NCI-H748 (cell line): ENCODE results near the gene C19orf12.

Experiments used
- DNase-seq: peaks from one replicate; lab custom pipeline; 2025; ENCODE audit not compliant: unreplicated experiment; lab: John Stamatoyannopoulos, UW

C19orf12 gene

DNA sequence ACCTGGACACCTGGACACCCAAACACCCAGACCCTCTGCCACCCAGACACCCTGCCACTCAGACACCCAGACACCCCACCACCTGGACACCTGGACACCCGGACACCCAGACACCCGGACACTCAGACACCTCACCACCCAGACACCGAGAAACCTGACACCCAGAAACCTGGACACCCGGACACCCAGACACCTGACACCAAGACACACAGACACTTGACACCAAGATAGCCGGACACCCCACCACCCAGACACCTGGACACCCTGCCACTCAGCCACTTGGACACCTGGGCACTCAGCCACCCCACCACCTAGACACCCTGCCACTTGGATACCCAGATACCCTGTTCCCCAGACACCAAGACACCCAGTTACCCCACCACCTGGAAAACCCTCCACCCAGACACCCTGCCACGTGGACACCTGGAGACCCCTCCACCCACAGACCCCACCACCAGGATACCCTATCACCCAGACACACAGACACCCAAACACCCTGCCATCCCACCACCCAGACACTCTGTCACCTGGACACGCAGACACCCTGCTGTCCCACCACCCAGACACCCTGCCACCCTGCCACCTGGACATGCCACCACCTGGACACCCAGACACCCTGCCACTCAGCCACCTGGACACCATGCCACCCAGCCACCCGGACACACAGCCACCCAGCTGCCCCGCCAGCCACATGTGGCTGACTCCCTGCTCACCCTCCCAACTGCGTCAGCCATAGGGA lies 17.4 kb downstream of the C19orf12 start:
- DNase-seq: no peak

- DNase-seq: no peak
These were observed 18.6 kb downstream of the C19orf12 start for GRCh38 chr19:29696565-29696846.

GRCh38 chr19:29695765-29696564 lies 19.1 kb downstream of the C19orf12 start:
- DNase-seq: no peak

DNA sequence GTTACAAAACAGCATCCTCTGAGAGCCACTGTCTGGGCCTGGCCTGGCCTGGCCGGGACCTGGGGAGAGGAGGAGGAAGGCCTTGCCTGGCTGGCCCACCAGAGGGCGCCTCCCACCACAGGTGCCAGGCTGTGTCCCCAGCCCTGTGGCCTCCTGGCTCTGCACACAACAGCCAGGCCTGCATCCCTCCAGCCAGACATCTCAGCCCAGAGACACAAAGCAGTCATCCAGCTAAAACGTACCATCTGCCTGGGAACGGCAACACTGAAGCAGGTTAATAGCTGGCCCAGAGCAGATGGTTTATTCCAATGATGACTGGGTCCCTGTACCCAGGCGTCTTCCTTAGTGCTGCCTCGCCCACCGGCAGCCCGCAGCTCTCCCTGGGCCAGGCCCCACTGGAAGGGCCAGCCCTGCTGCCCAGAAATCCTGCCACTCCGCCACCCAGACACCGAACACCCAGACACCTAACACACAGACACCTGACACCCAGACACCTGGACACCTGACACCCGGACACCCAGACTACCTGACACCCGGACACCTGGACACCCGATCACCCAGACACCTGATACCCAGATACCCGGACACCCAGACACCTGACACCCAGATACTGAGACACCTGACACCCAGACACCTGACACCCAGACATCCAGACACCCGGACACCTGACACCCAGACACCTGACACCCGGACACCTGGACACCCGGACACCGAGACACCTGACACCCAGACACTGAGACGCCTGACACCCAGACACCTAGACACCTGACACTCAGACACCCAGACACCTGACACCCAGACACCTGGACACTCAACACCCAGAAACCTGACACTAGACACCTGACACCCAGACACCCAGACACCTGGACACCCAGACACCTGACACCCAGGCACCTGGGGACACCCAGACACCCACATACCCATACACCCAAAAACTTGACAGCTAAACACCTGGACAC lies 20.1 kb downstream of the C19orf12 start:
- DNase-seq: peak; percentile 55

DNA sequence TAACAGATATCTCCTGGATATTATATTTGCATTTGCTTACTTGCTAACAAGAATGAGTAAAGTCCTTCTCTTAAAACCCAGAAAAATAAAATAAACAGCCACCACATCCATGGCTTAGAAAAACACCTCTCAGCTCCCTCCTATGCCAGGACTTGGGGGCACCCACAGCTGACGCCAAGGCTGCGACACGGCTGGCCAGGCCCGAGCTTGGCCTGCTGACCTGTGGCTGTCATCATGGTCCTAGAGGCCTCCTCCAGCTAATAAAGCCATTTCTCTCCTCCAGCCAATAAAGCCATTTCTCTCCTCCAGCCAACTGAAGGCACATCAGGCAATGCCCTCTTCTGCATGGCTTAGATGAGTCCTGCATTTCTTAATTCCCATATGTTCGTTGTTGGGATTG lies 20.9 kb downstream of the C19orf12 start:
- DNase-seq: no peak

- DNase-seq: peak; percentile 36
These were observed 24.2 kb downstream of the C19orf12 start for GRCh38 chr19:29690842-29691241.

DNA sequence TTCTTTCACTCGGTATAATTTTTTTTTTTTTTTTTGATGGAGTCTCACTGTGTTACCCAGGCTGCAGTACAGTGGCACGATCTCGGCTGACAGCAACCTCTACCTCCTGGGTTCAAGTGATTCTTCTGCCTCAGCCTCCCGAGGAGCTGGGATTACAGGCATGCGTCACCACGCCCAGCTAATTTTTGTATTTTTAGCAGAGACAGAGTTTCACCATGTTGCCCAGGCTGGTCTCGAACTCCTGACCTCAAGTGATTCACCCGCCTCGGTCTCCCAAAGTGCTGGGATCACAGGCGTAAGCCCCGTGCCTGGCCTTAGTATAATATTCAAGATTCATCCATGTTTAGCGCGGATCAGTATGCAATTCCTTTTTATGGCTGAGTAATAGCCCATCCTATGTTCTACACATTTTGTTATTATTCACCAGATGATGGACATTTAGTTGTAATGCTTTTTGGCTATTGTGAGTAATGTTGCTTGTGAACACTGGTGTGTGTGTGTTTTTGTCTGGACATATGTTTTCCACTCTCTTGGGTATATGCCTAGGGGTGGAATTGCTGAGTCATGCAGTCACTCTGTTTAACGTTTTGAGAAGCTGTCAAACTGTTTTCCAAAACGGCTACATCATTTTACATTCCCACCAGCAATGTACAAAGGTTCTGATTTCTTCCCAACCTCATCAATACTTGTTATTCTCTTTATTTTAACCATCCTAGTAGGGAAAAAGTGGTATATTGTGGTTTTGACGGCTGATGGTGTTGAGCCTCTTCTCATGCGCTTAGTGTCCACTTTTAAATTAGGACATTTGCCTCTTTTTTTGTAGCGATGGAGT lies 26.9 kb downstream of the C19orf12 start:
- DNase-seq: no peak

DNA sequence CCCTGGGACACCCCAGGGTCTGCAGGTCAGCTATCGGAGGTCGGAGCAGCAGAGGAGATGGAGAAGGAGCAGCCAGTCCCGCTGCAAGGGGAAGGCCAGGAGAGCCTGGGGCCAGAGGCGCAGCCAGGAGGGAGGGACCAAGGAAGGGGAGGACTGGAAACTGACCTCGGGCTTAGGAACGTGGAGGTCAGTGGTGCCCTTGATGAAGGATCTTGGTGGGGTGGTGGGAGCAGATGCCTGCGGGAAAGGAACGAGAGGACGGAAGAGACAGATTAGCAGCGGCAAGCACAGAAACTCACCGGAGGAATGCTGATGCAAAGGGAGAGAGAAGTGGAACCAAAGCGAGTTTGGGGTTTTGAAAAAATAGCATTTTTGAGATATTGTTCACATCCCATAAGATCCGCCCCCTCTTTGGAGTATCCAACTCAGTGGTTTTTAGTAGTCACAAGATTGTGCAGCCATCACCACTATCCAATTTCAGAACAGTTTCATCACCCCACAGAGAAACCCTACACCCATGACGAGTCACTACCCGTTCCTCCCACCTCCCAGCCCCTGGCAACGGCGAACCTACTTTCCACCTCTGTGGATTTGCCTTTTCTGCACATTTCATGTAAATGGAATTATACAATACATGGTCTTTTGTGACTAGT lies 27.7 kb downstream of the C19orf12 start:
- no peak for DNase-seq

DNA sequence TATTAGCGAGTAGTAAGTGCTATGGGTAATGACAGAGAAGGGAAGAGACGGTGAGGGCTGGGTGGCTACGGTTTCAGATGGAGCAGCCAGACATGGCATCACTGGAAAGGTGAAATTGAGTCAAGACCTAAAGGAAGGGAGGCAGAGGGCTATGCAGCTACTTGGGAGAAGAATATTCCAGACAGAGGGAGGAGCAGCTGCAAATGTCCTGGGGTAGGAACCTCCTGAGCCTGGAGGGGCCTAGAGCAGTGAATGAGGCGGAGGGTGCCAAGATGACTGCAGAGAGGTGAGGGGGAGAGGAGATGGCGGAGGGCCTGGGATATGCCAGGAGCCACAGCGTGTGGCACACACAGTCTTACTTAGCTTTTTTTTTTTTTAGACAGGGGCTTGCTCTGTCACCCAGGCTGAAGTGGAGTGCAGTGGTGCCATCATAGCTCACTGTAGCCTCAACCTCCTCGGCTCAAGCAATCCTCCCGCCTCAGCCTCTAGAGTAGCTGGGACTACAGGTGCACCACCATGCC lies 28.7 kb downstream of the C19orf12 start:
- no peak for DNase-seq

- no peak for DNase-seq
These were observed 29.7 kb downstream of the C19orf12 start for GRCh38 chr19:29685326-29685725.

GRCh38 chr19:29683009-29683408 lies 32.1 kb downstream of the C19orf12 start:
- DNase-seq: no peak

DNA sequence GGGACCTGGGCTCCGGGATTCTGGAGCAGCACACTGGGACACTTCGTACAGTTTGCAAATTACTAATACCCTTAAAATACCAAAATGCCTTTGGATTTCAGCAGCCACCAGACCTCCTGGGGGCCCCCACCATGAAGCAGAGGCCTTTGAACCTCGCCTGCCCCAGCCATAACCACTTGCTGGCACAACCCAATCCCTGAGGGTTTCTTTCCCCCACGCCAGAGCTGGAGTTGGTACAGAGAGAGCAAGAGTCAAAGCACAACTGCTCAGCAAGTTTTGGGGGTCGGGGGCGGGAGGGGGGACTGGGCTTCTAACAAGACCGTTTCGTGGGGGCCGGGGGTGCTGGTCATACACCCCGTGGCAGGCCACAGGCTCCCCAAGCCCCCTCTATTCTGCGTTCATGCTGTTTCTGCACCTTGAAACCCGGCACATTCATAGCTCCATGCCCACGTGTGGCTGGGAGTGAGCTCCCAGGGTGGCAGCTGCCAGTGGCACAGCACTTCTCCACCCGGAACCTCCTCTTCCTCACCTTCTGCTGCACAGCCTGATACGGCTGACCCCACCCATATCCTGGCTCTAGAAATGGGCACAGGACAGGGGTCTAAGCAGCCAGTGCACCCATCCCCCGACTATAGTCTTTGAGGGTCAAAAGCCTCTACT lies 32.7 kb downstream of the C19orf12 start:
- no peak for DNase-seq

DNA sequence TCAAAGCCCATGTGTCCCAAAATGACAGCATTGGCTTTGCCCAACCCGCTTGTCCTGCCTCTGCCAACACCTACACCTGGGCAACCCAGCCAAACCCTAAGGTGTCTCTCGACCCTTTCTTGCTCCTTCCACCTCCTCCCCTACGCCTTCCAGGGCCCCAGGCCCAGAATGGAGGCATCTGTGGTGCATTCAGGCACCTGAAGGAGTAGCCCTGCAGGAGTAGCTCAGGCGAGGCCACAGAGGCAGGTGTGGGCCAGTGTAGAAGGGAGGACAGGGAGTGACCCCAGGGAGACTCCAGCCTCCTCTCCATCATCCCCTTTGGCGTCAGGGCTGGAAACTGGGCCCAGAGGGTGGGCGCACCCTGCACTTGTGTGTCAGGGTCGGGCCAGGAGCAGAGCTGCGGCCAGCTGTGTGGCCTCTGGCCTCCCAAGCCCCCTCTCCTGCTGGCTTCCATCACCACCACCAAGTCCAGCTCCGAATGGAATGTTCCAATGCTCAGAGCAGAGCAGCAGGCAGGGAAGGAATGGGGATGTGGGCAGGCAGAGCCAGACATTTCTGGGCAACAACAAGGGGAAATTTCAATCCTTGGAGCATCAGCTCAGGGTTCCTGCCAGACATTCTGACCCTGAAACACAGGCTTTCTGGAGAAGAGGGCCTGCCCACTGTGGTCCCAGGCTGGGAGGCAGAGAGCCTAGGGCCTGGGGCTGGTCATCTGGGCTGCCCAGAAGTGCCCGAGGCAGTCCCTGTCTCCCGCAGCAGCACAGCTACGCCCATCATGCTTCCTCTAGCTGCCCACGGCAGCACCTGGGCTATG lies 33.4 kb downstream of the C19orf12 start:
- DNase-seq: no peak

DNA sequence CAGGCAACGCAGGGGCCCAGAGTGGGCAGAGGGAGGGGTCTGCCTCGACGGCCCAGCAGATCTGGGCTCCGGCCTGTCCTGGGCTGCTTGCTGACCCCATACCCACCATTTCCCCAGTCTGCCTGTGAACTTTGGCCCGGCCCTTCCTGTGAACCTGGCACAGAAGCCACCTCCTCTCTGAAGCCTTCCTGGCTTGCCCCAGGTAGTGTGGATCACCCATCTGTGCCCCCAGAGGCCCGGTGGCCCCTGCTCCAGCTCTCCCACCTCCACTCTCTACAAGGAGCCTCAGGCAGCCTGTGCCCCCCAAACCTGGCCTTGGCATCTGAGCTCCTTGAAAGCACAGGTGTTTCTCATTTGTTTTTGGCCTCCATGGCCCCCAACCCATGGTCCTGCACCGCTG lies 34.1 kb downstream of the C19orf12 start:
- no peak for DNase-seq

DNA sequence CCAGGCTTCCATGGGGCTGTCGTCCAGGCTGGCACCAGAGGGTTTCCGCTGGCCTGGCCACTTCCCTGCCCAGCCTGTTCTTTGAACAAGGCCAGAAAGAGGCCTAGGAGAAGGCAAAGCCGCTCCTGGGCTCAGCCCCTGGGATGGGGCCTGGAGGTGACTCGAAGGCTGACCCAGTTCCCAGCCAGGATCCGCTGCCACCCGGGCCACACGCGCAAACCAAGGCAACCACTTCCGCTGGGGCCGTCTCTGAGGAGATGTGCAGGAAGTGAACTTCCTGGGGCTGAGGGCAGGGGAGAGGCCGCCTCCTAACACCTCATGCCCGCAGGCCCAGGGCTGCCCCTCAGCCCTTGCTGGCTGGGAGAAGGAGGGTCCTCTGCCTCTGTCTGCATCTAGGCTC lies 34.6 kb downstream of the C19orf12 start:
- no peak for DNase-seq

DNA sequence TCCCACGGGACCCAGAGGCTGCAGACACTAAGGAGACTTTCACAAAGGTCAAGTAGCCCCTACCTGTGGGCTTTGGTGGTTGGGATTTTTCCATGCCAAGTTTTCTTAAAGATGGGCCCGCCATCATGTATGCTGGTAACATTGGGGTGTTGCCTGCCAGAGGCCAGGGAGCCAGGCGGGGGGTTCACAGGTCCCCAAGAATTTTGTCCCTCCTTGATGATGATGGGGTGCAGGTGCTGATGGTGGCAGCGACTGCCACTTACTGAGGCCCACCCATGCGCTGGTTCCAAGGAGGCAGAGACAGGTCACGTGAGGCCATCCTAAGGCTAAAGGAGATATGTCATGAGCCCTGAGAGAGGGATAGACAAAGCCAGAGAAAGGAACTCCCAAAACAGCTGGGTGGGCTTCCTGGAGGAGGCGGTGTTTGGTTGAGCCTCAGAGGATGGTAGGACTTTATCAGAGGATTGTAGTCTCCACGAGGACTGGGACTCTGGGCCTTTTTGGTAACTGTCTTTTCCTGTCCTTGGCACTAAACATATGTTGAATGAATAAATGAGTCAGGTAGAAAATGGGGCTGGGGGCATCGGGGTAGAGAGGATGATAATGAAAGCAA lies 35.4 kb downstream of the C19orf12 start:
- no peak for DNase-seq

DNA sequence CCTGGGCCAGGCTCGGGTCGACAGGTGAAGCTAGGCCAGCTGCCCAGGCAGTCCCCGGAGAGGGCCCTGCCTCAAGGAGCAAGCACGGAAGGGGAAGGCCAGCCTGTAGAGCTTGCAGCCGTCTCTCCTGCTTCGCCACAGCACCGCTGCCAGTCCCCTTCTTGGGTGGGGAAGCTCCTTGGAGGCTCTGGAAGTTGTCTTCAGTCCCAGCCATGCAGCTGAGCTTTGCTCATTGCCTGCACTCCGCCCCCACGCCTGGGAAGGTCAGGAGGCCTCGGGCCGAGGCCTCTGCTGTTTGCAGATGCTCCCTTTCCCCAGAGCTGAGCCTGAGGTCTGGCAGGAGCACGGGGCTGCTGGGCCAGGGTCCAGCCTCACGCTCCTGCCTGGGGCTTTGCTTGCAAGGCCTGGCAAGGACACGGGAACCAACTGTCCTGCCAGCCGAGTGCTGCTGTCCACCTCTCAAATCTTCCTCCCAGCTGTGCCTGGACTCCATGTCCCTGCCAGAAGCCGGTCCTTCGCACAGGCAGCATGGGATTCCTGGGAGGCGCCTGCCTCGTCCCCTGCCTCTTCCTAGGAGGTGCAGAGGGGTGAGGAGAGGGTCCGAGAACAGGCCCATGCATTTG lies 36.5 kb downstream of the C19orf12 start:
- DNase-seq: no peak
